Stimulated activated naive CD8-positive, alpha-beta T cell treated with anti-CD3 and anti-CD28 coated beads, Interleukin-15, amount 100 ng/mL, for 72 hours (primary cell): ENCODE measurements around the gene IDH2.
A peak's percentile ranks its signal among the peaks of the same experiment; 100 is the strongest.
"Not testable (repeated sequence)": the region's sequence is repeated elsewhere in the genome, so short reads cannot be mapped to it uniquely, and the experiment has no call there.

ENCODE experiments used
- ATAC-seq: fragments of 150-1000 bp; cut with Tn5 transposase; 2 replicates; pipeline ENCODE4 v1.10.0; 2021; ENCODE audit warnings: mild to moderate bottlenecking, moderate library complexity
- DNase-seq, 2 donors: peaks; one replicate each; pipeline ENCODE4 v3.0.0; 2021 to 2022
- H3K27ac Mint-ChIP-seq, 2 donors: one replicate each; pipeline ENCODE4 v1.8.0; 2022; ENCODE audit warnings: mild to moderate bottlenecking in 2 of 2, mixed read lengths in 2 of 2, moderate library complexity in 2 of 2
- H3K27me3 Mint-ChIP-seq: one replicate; pipeline ENCODE4 v1.8.0; 2022; ENCODE audit warnings: mixed read lengths
- H3K4me1 Mint-ChIP-seq: one replicate; pipeline ENCODE4 v1.8.0; 2022; ENCODE audit warnings: mild to moderate bottlenecking, mixed read lengths
- H3K4me3 Mint-ChIP-seq, 2 donors: one replicate each; pipeline ENCODE4 v1.8.0; 2022; ENCODE audit warnings: mild to moderate bottlenecking in 2 of 2, mixed read lengths in 2 of 2, moderate library complexity in 1 of 2
- H3K9me3 Mint-ChIP-seq, 2 donors: one replicate each; pipeline ENCODE4 v1.8.0; 2022; ENCODE audit warnings: mixed read lengths in 2 of 2

IDH2 gene

DNA sequence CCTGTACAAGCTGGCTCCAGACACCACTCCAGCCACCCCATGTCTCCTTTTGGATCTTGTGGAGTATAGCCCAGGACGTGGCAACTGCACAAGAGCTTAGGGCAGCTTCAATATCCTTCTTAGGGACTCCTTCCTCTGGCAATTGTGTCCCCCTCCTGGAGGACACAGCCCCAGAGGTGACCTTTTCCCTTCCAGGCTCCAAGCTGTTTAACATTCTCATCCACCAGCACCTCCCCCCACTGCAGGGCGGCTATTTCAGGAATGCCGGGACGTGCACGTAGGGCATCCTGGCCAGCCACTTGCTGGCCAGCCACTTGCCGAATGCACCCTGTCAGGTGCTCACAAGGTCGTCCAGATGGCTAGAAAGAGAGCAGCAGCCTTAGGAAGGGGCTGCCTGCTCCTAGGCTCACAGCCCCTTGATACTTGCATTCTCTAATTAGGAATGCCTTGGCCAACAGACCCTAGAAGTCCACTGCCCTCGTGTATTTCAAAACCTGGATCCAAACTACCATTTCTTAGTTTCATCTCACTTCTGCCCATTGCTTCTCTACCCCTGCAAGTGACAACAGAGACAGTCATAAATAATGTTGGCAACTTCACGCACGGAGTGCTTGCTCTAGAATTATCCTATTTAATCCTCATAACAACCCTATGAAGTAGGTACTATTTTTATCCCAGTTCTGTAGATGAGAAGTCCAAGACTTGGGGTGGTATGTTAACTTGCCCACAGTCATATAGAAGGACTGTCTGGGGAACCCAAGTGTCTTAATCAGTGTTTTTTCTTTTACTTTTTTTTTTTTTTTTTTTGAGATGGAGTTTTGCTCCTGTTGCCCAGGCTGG lies 24.5 kb upstream of the IDH2 start:
- ATAC-seq (no peak), DNase-seq (no peak)
- H3K27ac Mint-ChIP-seq: no peak overlapping the region
- no peaks in the 10 kb centered on the region for H3K9me3 Mint-ChIP-seq
- H3K4me1 Mint-ChIP-seq: peaks cover 5% of the 10 kb centered on the region
- H3K27me3 Mint-ChIP-seq: peaks cover 15% of the 10 kb centered on the region
- H3K4me3 Mint-ChIP-seq: no peak overlapping the region

DNA sequence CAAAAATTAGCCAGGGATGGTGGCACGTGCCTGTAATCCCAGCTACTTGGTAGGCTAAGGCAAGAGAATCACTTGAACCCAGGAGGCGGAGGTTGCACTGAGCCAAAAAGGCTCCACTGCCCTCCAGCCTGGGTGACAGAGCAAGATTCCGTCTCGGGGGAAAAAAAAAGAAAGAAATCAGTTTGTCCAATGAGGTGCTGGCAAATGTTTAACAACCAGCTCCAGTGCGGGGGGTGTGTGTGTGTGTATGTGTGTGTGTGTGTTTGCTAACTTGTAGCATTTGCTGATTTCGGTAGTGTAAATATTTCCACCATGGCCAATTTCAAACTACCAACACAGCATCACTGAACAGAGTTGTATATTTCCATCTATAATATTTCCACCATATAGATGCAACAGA lies 23.8 kb upstream of the IDH2 start:
- DNase-seq (no peak), ATAC-seq (no peak)
- Mint-ChIP-seq H3K9me3 (no peaks in the 10 kb centered on the region), H3K27me3 (peaks cover 15% of the 10 kb centered on the region), H3K27ac (no peak overlapping the region), H3K4me3 (no peak overlapping the region), H3K4me1 (peaks cover 5% of the 10 kb centered on the region)

DNA sequence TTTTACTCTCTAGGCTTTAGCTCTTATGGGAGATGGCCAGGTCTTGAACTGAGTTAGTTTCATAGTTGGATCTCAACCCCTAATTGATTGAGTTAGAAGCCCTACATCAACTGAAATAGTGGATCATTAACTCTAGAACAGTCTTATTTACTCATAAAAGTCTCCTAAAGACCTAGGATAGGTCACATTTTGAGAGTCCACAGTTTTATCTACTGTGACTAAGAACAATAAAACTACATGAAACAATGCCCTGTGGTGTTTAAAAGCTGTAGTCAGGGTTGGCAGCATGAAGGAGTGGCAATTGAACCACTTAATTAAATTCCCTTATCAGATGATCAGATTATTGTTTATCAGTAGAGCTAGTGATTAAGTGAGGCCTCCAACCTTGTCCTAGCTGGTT lies 22.2 kb upstream of the IDH2 start:
- Mint-ChIP-seq H3K4me1 (peaks cover 2% of the 10 kb centered on the region), H3K27ac (no peak overlapping the region), H3K27me3 (peaks cover 15% of the 10 kb centered on the region), H3K9me3 (no peaks in the 10 kb centered on the region), H3K4me3 (no peak overlapping the region)
- no peak for ATAC-seq
- no peak for DNase-seq

DNA sequence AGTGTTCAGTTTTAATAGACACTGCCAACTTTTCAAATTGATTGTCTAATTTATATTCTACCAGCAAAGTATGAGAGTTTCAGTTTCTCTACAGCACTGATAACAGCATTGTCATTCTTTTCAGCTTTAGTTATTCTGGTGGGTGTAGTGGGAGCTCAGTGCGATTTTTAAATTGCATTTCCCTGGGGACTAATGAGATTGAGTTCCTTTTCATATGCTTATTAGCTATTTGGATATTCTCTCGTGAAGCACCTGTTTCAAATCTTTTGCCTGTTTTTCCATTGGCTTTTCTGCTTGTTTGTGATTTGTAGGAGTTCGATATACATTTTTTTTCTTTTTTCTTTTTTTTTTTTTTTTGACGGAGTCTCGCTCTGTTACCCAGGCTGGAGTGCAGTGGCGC lies 18.8 kb upstream of the IDH2 start:
- no peak overlapping the region for H3K4me3 Mint-ChIP-seq
- H3K27me3 Mint-ChIP-seq: no peaks in the 10 kb centered on the region
- peaks cover 0 to 5% of the 10 kb centered on the region in 2 donors for H3K9me3 Mint-ChIP-seq
- no peak for DNase-seq
- ATAC-seq: no peak
- H3K27ac Mint-ChIP-seq: no peak overlapping the region
- no peaks in the 10 kb centered on the region for H3K4me1 Mint-ChIP-seq

DNA sequence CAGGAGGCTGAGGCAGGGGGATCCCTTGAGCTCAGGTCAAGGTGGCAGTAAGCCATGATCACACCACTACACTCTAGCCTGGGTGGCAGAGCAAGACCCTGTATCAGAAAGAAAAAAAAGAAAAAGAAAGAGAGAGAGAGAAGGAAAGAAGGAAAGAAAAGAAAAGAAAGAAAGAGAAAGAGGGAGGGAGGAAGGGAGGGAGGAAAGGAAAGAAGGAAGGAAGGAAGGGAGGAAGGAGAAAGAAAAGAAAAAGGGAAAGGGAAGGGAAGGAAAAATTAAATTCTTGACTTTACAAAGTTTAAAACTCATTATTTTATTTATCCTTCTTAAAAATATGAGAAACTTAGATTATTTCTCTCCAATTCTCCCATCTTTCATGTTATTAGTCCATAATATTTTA lies 17.1 kb upstream of the IDH2 start:
- ATAC-seq (no peak), DNase-seq (no peak)
- Mint-ChIP-seq H3K4me1 (no peaks in the 10 kb centered on the region), H3K27ac (no peak overlapping the region), H3K4me3 (no peak overlapping the region), H3K27me3 (no peaks in the 10 kb centered on the region), H3K9me3 (peaks cover 4 to 17% of the 10 kb centered on the region in 2 donors)

DNA sequence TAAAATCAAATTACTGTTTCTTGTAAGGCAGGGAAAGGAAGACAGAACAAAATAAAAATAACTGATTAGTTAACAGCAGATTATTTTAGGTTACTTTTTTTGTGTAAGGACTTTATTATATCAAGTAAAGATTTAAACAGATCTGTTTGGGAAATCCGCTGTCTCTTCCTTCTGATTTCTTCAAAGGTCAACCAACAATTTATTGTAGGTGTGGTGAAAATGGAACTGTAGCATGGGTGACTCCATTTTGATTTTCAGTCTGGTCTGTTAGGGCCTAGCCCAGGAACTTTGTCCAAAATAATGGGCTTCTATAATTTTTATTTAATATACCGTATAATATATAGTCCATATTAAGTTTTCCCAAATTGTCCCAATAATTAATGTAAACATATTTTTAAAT lies 13.5 kb upstream of the IDH2 start:
- H3K27ac Mint-ChIP-seq: no peak overlapping the region
- no peaks in the 10 kb centered on the region for H3K4me1 Mint-ChIP-seq
- peaks cover 10 to 24% of the 10 kb centered on the region in 2 donors for H3K9me3 Mint-ChIP-seq
- no peaks in the 10 kb centered on the region for H3K27me3 Mint-ChIP-seq
- no peak overlapping the region for H3K4me3 Mint-ChIP-seq
- DNase-seq (no peak), ATAC-seq (no peak)

DNA sequence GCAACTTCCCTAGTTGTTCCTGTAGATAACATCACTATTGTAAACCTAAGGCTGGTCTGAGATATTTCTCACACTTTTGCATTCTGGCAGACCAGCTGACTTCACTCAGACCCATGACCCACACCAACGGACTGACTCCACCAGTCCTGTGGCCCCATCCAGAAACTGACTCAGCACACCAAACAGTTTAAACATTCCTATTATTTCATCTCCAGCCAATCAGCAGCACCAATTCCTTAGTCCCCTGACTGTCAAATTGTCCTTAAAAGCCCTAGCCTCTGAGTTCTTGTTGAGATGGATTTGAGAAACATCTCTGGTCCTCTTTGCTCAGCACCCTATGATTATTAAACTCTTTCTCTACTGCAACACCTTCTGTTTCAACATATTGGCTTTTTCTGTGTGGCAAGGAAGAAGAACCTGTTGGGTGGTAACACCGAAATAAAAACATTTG lies 12.2 kb upstream of the IDH2 start:
- ATAC-seq (no peak), DNase-seq (no peak)
- no peaks in the 10 kb centered on the region for H3K4me1 Mint-ChIP-seq
- peaks cover 10 to 24% of the 10 kb centered on the region in 2 donors for H3K9me3 Mint-ChIP-seq
- H3K27me3 Mint-ChIP-seq: no peaks in the 10 kb centered on the region
- no peak overlapping the region for H3K4me3 Mint-ChIP-seq
- H3K27ac Mint-ChIP-seq: no peak overlapping the region

DNA sequence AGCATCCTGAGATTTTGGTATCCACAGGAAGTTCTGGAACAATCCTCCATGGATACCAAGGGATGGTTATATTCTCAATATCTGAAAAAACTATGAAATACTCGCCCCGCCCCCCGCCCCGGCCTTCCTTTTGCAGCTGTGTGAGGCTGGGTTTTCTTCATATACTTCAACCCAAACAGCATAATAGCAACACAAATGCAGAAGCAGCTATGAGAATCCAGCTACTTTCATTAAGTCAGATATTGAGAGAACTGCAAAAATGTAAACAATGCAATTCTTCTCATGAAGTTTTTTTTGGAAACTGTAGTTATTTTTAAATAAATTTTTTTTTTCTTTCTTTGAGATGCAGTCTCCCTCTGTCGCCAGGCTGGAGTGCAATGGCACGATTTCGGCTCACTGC lies 10.9 kb upstream of the IDH2 start:
- H3K27me3 Mint-ChIP-seq: no peaks in the 10 kb centered on the region
- H3K4me1 Mint-ChIP-seq: no peaks in the 10 kb centered on the region
- DNase-seq (no peak), ATAC-seq (no peak)
- H3K9me3 Mint-ChIP-seq: peaks cover 10 to 24% of the 10 kb centered on the region in 2 donors
- no peak overlapping the region for H3K4me3 Mint-ChIP-seq
- H3K27ac Mint-ChIP-seq: no peak overlapping the region

DNA sequence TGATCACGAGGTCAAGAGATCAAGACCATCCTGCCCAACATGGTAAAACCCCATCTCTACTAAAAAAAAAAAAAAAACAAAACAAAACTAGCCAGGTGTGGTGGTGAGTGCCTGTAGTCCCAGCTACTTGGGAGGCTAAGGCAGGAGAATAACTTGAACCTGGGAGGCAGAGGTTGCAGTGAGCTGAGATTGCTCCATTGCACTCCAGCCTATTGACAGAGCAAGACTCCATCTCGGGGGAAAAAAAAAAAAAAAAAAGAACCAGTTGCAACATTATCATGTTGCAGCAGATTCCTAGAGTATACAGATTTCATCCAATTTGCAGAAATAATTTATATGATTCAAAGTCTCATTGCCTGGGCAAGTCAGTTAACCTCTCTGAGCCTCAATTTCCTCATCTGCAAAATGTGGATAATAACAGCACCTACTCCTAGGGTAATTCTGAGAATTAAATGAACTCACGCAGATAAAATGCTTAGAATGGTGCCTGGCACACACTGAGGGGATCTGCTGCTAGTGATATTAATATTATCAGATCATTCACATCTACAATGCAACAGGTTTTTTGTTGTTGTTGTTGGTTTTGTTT lies 7.0 kb upstream of the IDH2 start:
- not testable (repeated sequence) for H3K4me3 Mint-ChIP-seq, H3K9me3 Mint-ChIP-seq, DNase-seq, H3K27me3 Mint-ChIP-seq, H3K27ac Mint-ChIP-seq, H3K4me1 Mint-ChIP-seq, ATAC-seq

DNA sequence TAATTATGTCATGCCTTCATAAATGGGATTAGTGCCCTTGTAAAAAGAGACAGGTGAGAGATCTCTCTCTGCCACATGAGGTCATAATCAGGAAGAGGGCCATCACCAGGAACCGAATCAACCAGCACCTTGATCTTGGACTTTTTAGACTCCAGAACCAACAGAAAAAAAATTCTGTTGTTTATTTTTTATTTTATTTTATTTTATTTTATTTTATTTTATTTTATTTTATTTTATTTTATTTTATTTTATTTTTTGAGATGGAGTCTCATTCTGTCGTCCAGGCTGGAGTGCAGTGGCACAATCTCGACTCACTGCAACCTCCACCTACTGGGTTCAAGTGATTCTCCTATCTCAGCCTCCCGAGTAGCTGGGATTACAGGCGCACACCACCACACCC lies 5.8 kb upstream of the IDH2 start:
- ATAC-seq, H3K27me3 Mint-ChIP-seq, DNase-seq, H3K9me3 Mint-ChIP-seq, H3K4me3 Mint-ChIP-seq, H3K4me1 Mint-ChIP-seq, H3K27ac Mint-ChIP-seq: not testable (repeated sequence)

DNA sequence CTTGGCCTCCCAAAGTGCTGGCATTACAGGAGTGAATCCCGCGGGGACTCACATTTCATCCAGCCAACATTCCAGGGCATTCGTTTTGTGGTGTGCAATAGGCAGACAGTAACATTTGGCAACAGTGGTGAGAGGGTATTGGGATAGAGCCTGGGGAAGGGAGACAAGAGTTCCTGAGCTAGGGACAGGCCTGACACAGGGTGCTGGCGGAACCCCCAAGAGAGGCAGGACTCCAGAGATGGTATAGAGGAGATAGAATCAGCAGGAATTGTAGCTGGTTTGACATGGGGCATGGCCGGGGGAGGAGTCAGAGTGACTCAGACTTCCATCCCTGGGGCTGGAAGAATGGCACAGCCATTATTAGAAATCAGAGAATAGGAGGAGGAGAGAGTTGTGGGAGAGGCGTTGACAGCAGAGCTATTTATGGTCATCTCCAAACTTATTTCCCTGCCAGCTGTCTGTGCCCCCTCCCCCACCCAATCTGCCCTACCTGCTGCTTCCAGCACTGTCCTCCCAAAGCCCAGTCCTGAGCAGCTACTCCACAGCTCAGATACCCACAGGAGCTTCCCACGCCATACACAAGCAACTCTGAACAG lies 4.4 kb upstream of the IDH2 start:
- Mint-ChIP-seq H3K9me3 (no peaks in the 10 kb centered on the region), H3K27ac (no peak overlapping the region), H3K27me3 (no peaks in the 10 kb centered on the region), H3K4me1 (peaks cover 10% of the 10 kb centered on the region), H3K4me3 (no peak overlapping the region)
- DNase-seq (no peak), ATAC-seq (no peak)

DNA sequence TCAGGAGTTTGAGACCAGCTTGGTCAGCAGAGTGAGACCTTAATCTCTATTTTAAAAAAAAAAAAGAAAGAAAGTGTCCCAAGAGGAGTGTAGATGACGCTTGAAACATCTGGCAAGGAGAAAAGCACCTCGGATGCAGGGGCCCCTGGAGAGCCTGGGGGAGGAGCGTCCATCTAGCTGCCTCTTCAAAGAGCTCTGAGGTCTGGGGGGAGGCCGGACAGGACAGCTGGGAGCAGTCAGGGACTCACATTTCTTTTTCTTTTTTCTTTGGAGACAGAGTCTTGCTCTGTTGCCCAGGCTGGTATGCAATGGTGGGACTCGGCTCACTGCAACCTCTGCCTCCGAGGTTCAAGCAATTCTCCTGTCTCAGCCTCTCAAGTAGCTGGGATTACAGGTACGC lies 3.3 kb upstream of the IDH2 start:
- H3K27me3 Mint-ChIP-seq: no peaks in the 10 kb centered on the region
- H3K4me3 Mint-ChIP-seq: no peak overlapping the region
- DNase-seq (no peak), ATAC-seq (no peak)
- H3K4me1 Mint-ChIP-seq: peaks cover 19% of the 10 kb centered on the region
- H3K27ac Mint-ChIP-seq: no peak overlapping the region
- no peaks in the 10 kb centered on the region for H3K9me3 Mint-ChIP-seq

DNA sequence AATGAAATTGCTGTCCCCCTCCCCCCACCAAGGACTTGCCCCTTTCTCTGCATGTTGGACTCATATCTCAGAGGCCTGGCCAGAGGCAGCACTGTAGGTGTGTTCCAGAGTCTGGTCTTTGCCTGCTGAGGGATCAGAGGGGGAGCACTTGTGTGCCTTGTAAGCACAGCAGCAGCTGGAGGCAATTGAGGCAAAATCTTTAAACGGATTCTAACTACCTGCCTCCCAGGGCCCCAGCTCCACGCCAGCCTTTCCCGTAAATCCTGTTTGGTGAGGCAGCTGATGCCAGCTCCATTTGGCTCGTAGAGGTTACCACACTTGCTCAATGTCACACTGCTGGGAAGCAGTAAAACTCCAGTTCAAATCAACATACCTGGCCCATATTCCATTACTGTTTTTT lies 2.3 kb upstream of the IDH2 start:
- Mint-ChIP-seq H3K27me3 (no peaks in the 10 kb centered on the region), H3K4me1 (peaks cover 29% of the 10 kb centered on the region), H3K27ac (no peak overlapping the region), H3K9me3 (no peaks in the 10 kb centered on the region), H3K4me3 (no peak overlapping the region)
- DNase-seq (no peak), ATAC-seq (no peak)

DNA sequence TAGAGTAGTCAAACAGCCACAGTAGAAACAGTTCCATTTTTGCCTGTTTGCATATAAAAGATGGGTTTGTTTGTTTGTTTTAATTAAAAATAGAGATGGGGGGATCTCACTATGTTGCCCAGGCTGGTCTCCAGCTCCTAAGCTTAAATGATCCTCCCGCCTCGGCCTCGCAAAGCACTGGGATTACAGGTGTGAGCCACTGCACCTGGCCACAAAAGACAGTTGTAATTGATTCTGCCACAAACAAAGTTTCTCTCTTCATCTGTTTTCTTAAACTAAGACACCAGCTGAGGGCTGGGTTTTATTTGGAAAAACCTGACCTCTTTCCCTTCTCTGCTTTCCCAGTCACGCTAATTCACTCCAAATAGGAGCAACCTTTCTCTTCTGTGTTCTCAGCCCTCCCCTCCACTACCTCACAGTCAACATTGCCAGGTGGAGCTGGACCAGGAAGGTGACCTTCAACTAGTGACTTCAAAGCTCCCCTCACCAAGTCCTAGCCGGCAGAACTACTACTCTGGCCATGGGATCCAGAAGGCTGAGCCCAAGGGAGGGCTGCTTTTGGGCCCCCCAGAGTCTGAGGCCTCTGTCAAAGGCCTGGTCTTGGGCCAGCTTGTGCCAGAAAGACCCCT lies 1.5 kb upstream of the IDH2 start:
- DNase-seq: no peak
- H3K4me3 Mint-ChIP-seq: peak overlapping the region in 1 of 2 donors; percentile 16
- no peak overlapping the region for H3K27ac Mint-ChIP-seq
- no peaks in the 10 kb centered on the region for H3K27me3 Mint-ChIP-seq
- H3K9me3 Mint-ChIP-seq: no peaks in the 10 kb centered on the region
- ATAC-seq: no peak
- H3K4me1 Mint-ChIP-seq: peaks cover 36% of the 10 kb centered on the region

DNA sequence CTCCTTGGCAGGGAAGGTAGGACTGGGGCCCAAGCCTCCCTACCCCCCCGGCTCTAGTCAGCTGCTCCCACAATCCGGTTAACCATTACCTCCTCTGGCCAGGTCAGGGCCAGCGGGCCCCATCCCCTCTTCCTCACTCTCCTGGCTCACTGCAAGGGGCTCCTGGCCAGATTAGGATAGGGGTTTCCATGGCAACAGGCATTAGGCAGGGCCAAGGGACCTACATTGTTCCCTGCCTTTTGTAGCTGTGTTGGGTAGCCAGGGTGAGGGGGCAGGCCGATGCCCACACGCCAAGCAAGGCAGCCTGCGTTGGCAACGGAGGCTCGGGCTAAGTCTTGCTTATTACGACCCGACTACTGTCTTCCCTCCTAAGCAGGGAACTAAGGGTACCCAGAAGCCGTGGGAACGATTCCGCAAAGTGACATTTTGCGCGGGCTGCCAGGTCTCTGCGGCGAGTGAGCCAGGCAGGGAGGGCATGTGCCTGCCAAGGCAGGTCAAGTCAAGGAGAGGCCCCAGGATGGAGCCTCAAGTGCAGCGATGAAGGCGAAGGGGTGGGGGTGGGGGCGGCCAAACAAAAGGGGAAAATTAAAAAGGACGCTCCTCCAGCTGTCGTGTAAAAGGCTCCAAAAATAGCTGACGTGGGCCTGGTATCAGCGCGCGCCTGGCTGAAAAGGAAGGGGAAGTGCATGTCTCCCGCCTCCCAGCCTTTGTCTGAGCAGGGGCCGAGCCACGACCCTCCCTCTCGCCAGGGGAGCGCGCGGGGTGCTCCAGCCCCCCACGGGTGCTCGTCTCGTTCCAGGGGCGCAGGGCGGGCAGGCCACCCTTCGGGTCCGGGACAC lies 919 bp downstream of the IDH2 start:
- Mint-ChIP-seq H3K4me3 (peak overlapping the region; percentile 86 to 91), H3K27ac (peak overlapping the region; percentile 71 to 96), H3K4me1 (peaks cover 60% of the 10 kb centered on the region), H3K27me3 (no peaks in the 10 kb centered on the region), H3K9me3 (no peaks in the 10 kb centered on the region)
- DNase-seq (peak; percentile 16 to 42), ATAC-seq (no peak)
